Endothelial cell of umbilical vein (primary cell): ENCODE results near the gene IGSF10.

Experiments
- CTCF ChIP-seq, 2 donors: IDR thresholded peaks; 1 replicate in 1 of 2; 2 replicates in 1 of 2; pipeline ENCODE4 v1.5.1; 2011; ENCODE audit warnings: low read length in 2 of 2, mild to moderate bottlenecking in 2 of 2, moderate library complexity in 2 of 2, control low read depth in 1 of 2, inconsistent platforms in 1 of 2, low read depth in 1 of 2; ENCODE audit not compliant: insufficient read depth in 1 of 2; ENCODE audit errors: extremely low read depth in 1 of 2
- EZH2 ChIP-seq: IDR thresholded peaks from 2 replicates; pipeline ENCODE4 v1.6.1; 2012; ENCODE audit warnings: borderline replicate concordance, low read depth, mild to moderate bottlenecking, moderate library complexity, low read length, inconsistent platforms; ENCODE audit not compliant: severe bottlenecking
- GATA2 ChIP-seq: IDR thresholded peaks from 2 replicates; pipeline ENCODE4 v1.7.0; 2011; ENCODE audit warnings: low read depth, mild to moderate bottlenecking, moderate library complexity, mixed read lengths, low read length; ENCODE audit not compliant: insufficient read length, insufficient read depth
- JUN ChIP-seq: IDR thresholded peaks from 2 replicates; pipeline ENCODE4 v1.6.1; 2011; ENCODE audit warnings: borderline replicate concordance, low read depth; ENCODE audit not compliant: insufficient read length, insufficient read depth
- MAX ChIP-seq: IDR thresholded peaks from 2 replicates; pipeline ENCODE4 v1.6.1; 2011; ENCODE audit not compliant: insufficient read depth, insufficient read length
- POLR2A ChIP-seq: IDR thresholded peaks from 2 replicates; pipeline ENCODE4 v1.6.1; 2012; ENCODE audit warnings: low read depth, mild to moderate bottlenecking, control low read depth, low read length
- POLR2AphosphoS5 ChIP-seq: IDR thresholded peaks from 2 replicates; pipeline ENCODE4 v1.6.1; 2012; ENCODE audit warnings: low read depth, mild to moderate bottlenecking, control low read depth, low read length, moderate library complexity; ENCODE audit not compliant: insufficient read depth

GRCh38 chr3:151415289-151415688, 45.6 kb downstream of the IGSF10 start:
- TF ChIP-seq CTCF (IDR thresholded peaks at IDR 0.05; ENCODE audit: extremely low read depth in 1 of 2, insufficient read depth in 1 of 2, low read depth in 1 of 2, low read length in 2 of 2) (no peak), POLR2AphosphoS5 (no peak), POLR2A (no peak), JUN (no peak), GATA2 (no peak), EZH2 (no peak), MAX (no peak)
